Esophagus (tissue), 2 donors: Measurements from ENCODE around the gene SPOCK2. TPM values are rescaled to one million over a fixed set of nuclear protein-coding genes. Genes with fewer than 3 reads are reported as not detected.

Experiments
- H3K27ac ChIP-seq, 2 donors: one replicate each; pipeline ENCODE4 v1.5.1; 2013; ENCODE audit warnings: low read depth in 2 of 2, mild to moderate bottlenecking in 2 of 2, inconsistent platforms in 1 of 2, low read length in 1 of 2, moderate library complexity in 1 of 2
- H3K27me3 ChIP-seq, 2 donors: one replicate each; pipeline ENCODE4 v1.6.1; 2013; ENCODE audit warnings: low read length in 2 of 2, control low read depth in 1 of 2, mild to moderate bottlenecking in 1 of 2; ENCODE audit not compliant: insufficient read depth in 2 of 2, control insufficient read depth in 1 of 2
- H3K36me3 ChIP-seq, 2 donors: one replicate each; pipeline ENCODE4 v1.6.1; 2013; ENCODE audit warnings: low read length in 1 of 2; ENCODE audit not compliant: control insufficient read depth in 2 of 2, insufficient read depth in 2 of 2
- H3K4me1 ChIP-seq, 2 donors: one replicate each; pipeline ENCODE4 v1.6.1; 2013; ENCODE audit warnings: low read length in 1 of 2; ENCODE audit not compliant: control insufficient read depth in 2 of 2, insufficient read depth in 2 of 2
- H3K4me3 ChIP-seq, 2 donors: one replicate each; pipeline ENCODE4 v1.5.1; 2013; ENCODE audit warnings: low read length in 2 of 2, mild to moderate bottlenecking in 2 of 2, low read depth in 1 of 2, moderate library complexity in 1 of 2
- H3K9me3 ChIP-seq, 2 donors: one replicate each; pipeline ENCODE4 v1.6.1; 2013; ENCODE audit warnings: mild to moderate bottlenecking in 2 of 2, low read depth in 1 of 2, low read length in 1 of 2, moderate library complexity in 1 of 2; ENCODE audit not compliant: control insufficient read depth in 2 of 2, insufficient read depth in 1 of 2
- WGBS, 2 donors: extraction: QIAGEN DNeasy Blood & Tissue Kit; methylation state at CpG; one replicate each; pipeline ENCODE4 v1.1.7; 2013; 5-methylcytosine and 5-hydroxymethylcytosine counted together
- polyA plus RNA-seq, 2 donors: library from polyadenylated mRNA; stranded (reverse); fragments of 200-250 nt; gene quantifications; one replicate each; pipeline ENCODE4 v1.2.3, GENCODE V29; 2013
- donor health status: healthy with polysubstance abuse.
- donor health status: Bipolar disorder and iron deficiency.

Gene SPOCK2
- polyA plus RNA-seq, 2 donors, result 1.5 to 1.9 TPM

GRCh38 chr10:72059843-72060822 is 28.2 kb downstream of the SPOCK2 start:
- H3K4me1 ChIP-seq, result peaks cover 0 to 7% of the 10 kb centered on the region in 2 donors
- H3K27ac ChIP-seq, result no peak overlapping the region
- no peak overlapping the region for H3K4me3 ChIP-seq
- no peaks in the 10 kb centered on the region for H3K9me3 ChIP-seq
- H3K27me3 ChIP-seq, result no peaks in the 10 kb centered on the region
- WGBS, 2 donors, result 81 to 88% methylated on average over 19 of the region's 19 CpGs
- no peaks in the 10 kb centered on the region for H3K36me3 ChIP-seq

- H3K27me3 ChIP-seq, result no peaks in the 10 kb centered on the region
- WGBS, 2 donors, result 64 to 65% methylated on average over 21 of the region's 21 CpGs
- no peak overlapping the region for H3K27ac ChIP-seq
- no peaks in the 10 kb centered on the region for H3K36me3 ChIP-seq
- H3K4me3 ChIP-seq, result no peak overlapping the region
- H3K9me3 ChIP-seq, result no peaks in the 10 kb centered on the region
- peaks cover 0 to 7% of the 10 kb centered on the region in 2 donors for H3K4me1 ChIP-seq
These were observed 29.1 kb downstream of the SPOCK2 start for GRCh38 chr10:72058989-72059842.

- WGBS, 2 donors, result 86 to 90% methylated on average over 12 of the region's 12 CpGs
- H3K27me3 ChIP-seq, result no peaks in the 10 kb centered on the region
These were observed 29.9 kb downstream of the SPOCK2 start for GRCh38 chr10:72058347-72058898.

GRCh38 chr10:72056932-72057751 is 31.2 kb downstream of the SPOCK2 start:
- WGBS, 2 donors, result 52% methylated on average over 25 of the region's 25 CpGs
- H3K4me1 ChIP-seq, result peaks cover 0 to 7% of the 10 kb centered on the region in 2 donors
- H3K36me3 ChIP-seq, result no peaks in the 10 kb centered on the region
- H3K27ac ChIP-seq, result no peak overlapping the region
- H3K9me3 ChIP-seq, result no peaks in the 10 kb centered on the region
- H3K27me3 ChIP-seq, result no peaks in the 10 kb centered on the region
- no peak overlapping the region for H3K4me3 ChIP-seq

More at GRCh38 chr10:72058347-72058898, 29.9 kb downstream of the SPOCK2 start:
- no peaks in the 10 kb centered on the region for H3K9me3 ChIP-seq
- H3K36me3 ChIP-seq, result no peaks in the 10 kb centered on the region
- peaks cover 0 to 7% of the 10 kb centered on the region in 2 donors for H3K4me1 ChIP-seq
- no peak overlapping the region for H3K4me3 ChIP-seq
- no peak overlapping the region for H3K27ac ChIP-seq

GRCh38 chr10:72056113-72056512 is 32.2 kb downstream of the SPOCK2 start:
- Histone ChIP-seq H3K36me3 (no peaks in the 10 kb centered on the region), H3K27me3 (no peaks in the 10 kb centered on the region), H3K27ac (no peak overlapping the region), H3K4me3 (no peak overlapping the region), H3K9me3 (no peaks in the 10 kb centered on the region), H3K4me1 (peaks cover 0 to 7% of the 10 kb centered on the region in 2 donors)
- 79 to 88% methylated on average over 5 of the region's 5 CpGs for WGBS, 2 donors

GRCh38 chr10:72053690-72054089 is 34.7 kb downstream of the SPOCK2 start:
- Histone ChIP-seq H3K36me3 (no peaks in the 10 kb centered on the region), H3K9me3 (no peaks in the 10 kb centered on the region), H3K4me3 (no peak overlapping the region), H3K27me3 (no peaks in the 10 kb centered on the region), H3K4me1 (peaks cover 0 to 7% of the 10 kb centered on the region in 2 donors), H3K27ac (no peak overlapping the region)
- 91 to 92% methylated on average over 7 of the region's 7 CpGs for WGBS, 2 donors

- no peaks in the 10 kb centered on the region for H3K27me3 ChIP-seq
- no peaks in the 10 kb centered on the region for H3K4me1 ChIP-seq
- H3K9me3 ChIP-seq, result no peaks in the 10 kb centered on the region
- WGBS, 2 donors, result 60 to 62% methylated on average over 3 of the region's 3 CpGs
- H3K27ac ChIP-seq, result no peak overlapping the region
- H3K36me3 ChIP-seq, result no peaks in the 10 kb centered on the region
- H3K4me3 ChIP-seq, result no peak overlapping the region
These were observed 37.5 kb downstream of the SPOCK2 start for GRCh38 chr10:72050873-72051272.

- Histone ChIP-seq H3K9me3 (no peaks in the 10 kb centered on the region), H3K36me3 (no peaks in the 10 kb centered on the region), H3K27me3 (no peaks in the 10 kb centered on the region), H3K27ac (no peak overlapping the region), H3K4me3 (no peak overlapping the region), H3K4me1 (no peaks in the 10 kb centered on the region)
- 91 to 92% methylated on average over 5 of the region's 5 CpGs for WGBS, 2 donors
These were observed 38.2 kb downstream of the SPOCK2 start for GRCh38 chr10:72049969-72050781.
